Neural cell (in vitro differentiated cells): ENCODE data around the gene CHD6. TPM values are rescaled to one million over a fixed set of nuclear protein-coding genes. Genes with fewer than 3 reads are reported as not detected.

ENCODE experiments used
- H2AFZ ChIP-seq: fragments of 200-600, 300-800 bp; sonication (generic), shearing (Covaris generic); 2 replicates; pipeline ENCODE4 v1.6.0; 2014; ENCODE audit warnings: low read depth, mild to moderate bottlenecking, antibody characterized with exemption, low read length, moderate library complexity
- H3F3A ChIP-seq: fragments of 200-600 bp; shearing (Covaris generic); 2 replicates; pipeline ENCODE4 v1.6.1; 2016; ENCODE audit warnings: mild to moderate bottlenecking, moderate library complexity, mixed read lengths, antibody characterized with exemption, low read length; ENCODE audit not compliant: insufficient read depth, poor library complexity, severe bottlenecking
- H3K27ac ChIP-seq: fragments of 200-600, 300-800 bp; sonication (generic), shearing (Covaris generic); 2 replicates; pipeline ENCODE4 v1.5.1; 2014; ENCODE audit warnings: mild to moderate bottlenecking, low read length, moderate library complexity
- H3K27me3 ChIP-seq: fragments of 300-800, 200-600 bp; sonication (generic), shearing (Covaris generic); 2 replicates; pipeline ENCODE4 v1.6.0; 2014; ENCODE audit warnings: mild to moderate bottlenecking, low read depth, low read length, moderate library complexity; ENCODE audit not compliant: insufficient read depth
- H3K36me3 ChIP-seq: fragments of 300-800, 200-600 bp; sonication (generic), shearing (Covaris generic); 2 replicates; pipeline ENCODE4 v1.5.1; 2014; ENCODE audit warnings: mild to moderate bottlenecking, antibody characterized with exemption, low read length, moderate library complexity; ENCODE audit not compliant: insufficient read depth
- H3K4me2 ChIP-seq: fragments of 300-800, 200-600 bp; sonication (generic), shearing (Covaris generic); 2 replicates; pipeline ENCODE4 v1.6.0; 2014; ENCODE audit warnings: mild to moderate bottlenecking, low read length
- H3K4me3 ChIP-seq: fragments of 300-800, 200-600 bp; sonication (generic), shearing (Covaris generic); 2 replicates; pipeline ENCODE4 v1.5.1; 2014; ENCODE audit warnings: mild to moderate bottlenecking, low read length, moderate library complexity
- H3K79me2 ChIP-seq: fragments of 200-600 bp; shearing (Covaris generic); replicated peaks from 2 replicates; pipeline ENCODE4 v1.6.0; 2014; ENCODE audit warnings: mild to moderate bottlenecking, low read length, moderate library complexity; ENCODE audit not compliant: insufficient read depth
- H3K9ac ChIP-seq: fragments of 300-800, 200-600 bp; sonication (generic), shearing (Covaris generic); 2 replicates; pipeline ENCODE4 v1.6.1; 2016; ENCODE audit warnings: mild to moderate bottlenecking, low read length, mixed read lengths
- H3K9me2 ChIP-seq: fragments of 200-600 bp; shearing (Covaris generic); 2 replicates; pipeline ENCODE4 v1.6.1; 2016; ENCODE audit warnings: mild to moderate bottlenecking, low read length, mixed read lengths; ENCODE audit not compliant: insufficient read depth
- H3K9me3 ChIP-seq: fragments of 200-600, 300-800 bp; sonication (generic), shearing (Covaris generic); 2 replicates; pipeline ENCODE4 v1.6.1; 2016; ENCODE audit warnings: mild to moderate bottlenecking, mixed run types, low read length, moderate library complexity, mixed read lengths
- H4K20me1 ChIP-seq: fragments of 200-600 bp; shearing (Covaris generic); 2 replicates; pipeline ENCODE4 v1.6.1; 2016; ENCODE audit warnings: mild to moderate bottlenecking, mixed run types; ENCODE audit not compliant: insufficient read depth
- EP300 ChIP-seq: fragments of 450-650 bp; conservative IDR thresholded peaks from 2 replicates; pipeline ENCODE4 v1.6.1; 2014; ENCODE audit warnings: antibody characterized with exemption, mild to moderate bottlenecking, moderate library complexity; ENCODE audit not compliant: poor library complexity, severe bottlenecking
- EZH2 ChIP-seq: fragments of 200-600, 300-800 bp; shearing (Covaris generic), sonication (generic); IDR thresholded peaks from 2 replicates; pipeline ENCODE4 v1.6.1; 2014; ENCODE audit warnings: antibody characterized with exemption, low read length, borderline replicate concordance, mild to moderate bottlenecking; ENCODE audit not compliant: insufficient read depth, poor library complexity, severe bottlenecking
- MXI1 ChIP-seq: fragments of 450-650 bp; conservative IDR thresholded peaks from 2 replicates; pipeline ENCODE4 v1.6.1; 2014; ENCODE audit warnings: antibody characterized with exemption, mild to moderate bottlenecking; ENCODE audit not compliant: poor library complexity, severe bottlenecking
- POLR2AphosphoS5 ChIP-seq: IDR thresholded peaks from 2 replicates; pipeline ENCODE4 v1.6.1; 2012
- RAD21 ChIP-seq: fragments of 450-650 bp; conservative IDR thresholded peaks from 2 replicates; pipeline ENCODE4 v1.6.1; 2014; ENCODE audit warnings: antibody characterized with exemption, mild to moderate bottlenecking, moderate library complexity
- SMC3 ChIP-seq: fragments of 450-650 bp; conservative IDR thresholded peaks from 2 replicates; pipeline ENCODE4 v1.6.1; 2014; ENCODE audit warnings: antibody characterized with exemption, mild to moderate bottlenecking, moderate library complexity; ENCODE audit not compliant: poor library complexity
- TAF1 ChIP-seq: IDR thresholded peaks from 2 replicates; pipeline ENCODE4 v1.6.1; 2012; ENCODE audit warnings: low read depth
- polyA plus RNA-seq: library from polyadenylated mRNA; depleted of rRNA; stranded (reverse); fragments of >200 nt; gene quantifications from 2 replicates; pipeline ENCODE4 v1.2.3, GENCODE V29; 2014
- TF ChIP-seq, protein P1 (sequence below): IDR thresholded peaks from 2 replicates; pipeline ENCODE4 v1.6.1; 2012; ENCODE audit warnings: borderline replicate concordance
- TF ChIP-seq, protein P2 (sequence below): fragments of 450-650 bp; IDR thresholded peaks from 2 replicates; pipeline ENCODE4 v1.5.1; 2014; ENCODE audit warnings: antibody characterized with exemption, mild to moderate bottlenecking, moderate library complexity; ENCODE audit not compliant: poor library complexity, severe bottlenecking

Gene CHD6
- polyA plus RNA-seq, 1 donor from 2014 or later = 22.9 TPM

DNA sequence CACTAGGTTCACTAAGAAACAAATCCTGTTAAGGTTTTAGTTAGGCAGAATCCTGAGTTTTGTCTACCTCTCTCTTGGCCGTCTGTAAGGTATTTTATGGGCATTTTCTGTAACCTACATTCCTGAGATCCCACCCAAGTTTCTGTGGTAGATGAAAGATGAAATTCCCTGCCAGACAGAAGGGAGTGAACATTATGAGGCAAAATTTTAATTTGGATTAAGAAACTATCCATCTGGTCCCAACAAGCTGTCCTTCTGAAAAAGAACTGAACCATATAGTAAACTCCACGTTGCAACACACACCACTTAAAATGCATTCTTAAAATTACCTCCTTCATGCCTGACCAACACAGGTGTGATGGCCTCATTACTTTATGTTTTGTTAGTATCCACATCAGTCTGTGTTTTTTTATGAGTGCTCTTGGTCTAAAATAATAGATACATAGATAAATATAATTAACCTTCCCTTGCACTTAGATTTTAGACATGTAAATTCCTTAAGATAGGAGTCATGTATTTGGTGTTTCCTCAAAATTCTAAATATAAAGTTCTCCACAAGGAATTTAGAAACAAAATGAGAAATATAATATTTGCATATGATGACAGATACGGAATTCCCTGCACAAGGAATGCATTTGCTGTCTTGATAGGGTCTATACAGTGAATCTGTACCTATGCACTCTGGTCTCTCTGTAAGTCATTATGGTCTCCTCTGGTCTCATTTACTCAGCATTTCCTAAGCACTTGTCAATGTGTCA lies 86.5 kb downstream of the CHD6 start:
- H3K27me3 ChIP-seq = no peaks in the 10 kb centered on the region

DNA sequence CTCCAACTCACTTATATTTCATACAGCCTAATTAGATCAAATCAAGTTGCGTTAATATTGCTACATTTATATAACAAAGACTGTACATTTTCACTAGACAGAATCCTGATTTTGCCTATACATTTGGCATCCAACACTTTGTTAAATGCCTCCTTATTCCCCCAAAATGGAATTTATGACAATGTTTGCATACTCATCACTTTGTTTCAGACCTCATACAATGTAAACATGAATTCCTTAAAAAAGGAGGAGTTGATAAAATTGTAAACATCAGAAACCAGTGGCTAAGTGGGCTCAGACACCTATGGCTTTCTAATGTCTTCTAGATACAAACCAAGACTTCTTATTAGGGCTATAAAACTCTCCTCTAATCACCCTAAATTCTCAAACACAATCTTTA lies 87.3 kb downstream of the CHD6 start:
- Histone ChIP-seq H3K27ac (no peak overlapping the region), H3K9me3 (no peaks in the 10 kb centered on the region), H3K36me3 (no peaks in the 10 kb centered on the region), H3K27me3 (no peaks in the 10 kb centered on the region), H4K20me1 (no peaks in the 10 kb centered on the region), H3K9me2 (no peaks in the 10 kb centered on the region), H3K4me3 (no peak overlapping the region), H2AFZ (no peak overlapping the region), H3K9ac (no peak overlapping the region), H3K79me2 (peaks cover 8% of the 10 kb centered on the region), H3F3A (no peaks in the 10 kb centered on the region), H3K4me2 (no peak overlapping the region)
- TF ChIP-seq, protein P1, sequence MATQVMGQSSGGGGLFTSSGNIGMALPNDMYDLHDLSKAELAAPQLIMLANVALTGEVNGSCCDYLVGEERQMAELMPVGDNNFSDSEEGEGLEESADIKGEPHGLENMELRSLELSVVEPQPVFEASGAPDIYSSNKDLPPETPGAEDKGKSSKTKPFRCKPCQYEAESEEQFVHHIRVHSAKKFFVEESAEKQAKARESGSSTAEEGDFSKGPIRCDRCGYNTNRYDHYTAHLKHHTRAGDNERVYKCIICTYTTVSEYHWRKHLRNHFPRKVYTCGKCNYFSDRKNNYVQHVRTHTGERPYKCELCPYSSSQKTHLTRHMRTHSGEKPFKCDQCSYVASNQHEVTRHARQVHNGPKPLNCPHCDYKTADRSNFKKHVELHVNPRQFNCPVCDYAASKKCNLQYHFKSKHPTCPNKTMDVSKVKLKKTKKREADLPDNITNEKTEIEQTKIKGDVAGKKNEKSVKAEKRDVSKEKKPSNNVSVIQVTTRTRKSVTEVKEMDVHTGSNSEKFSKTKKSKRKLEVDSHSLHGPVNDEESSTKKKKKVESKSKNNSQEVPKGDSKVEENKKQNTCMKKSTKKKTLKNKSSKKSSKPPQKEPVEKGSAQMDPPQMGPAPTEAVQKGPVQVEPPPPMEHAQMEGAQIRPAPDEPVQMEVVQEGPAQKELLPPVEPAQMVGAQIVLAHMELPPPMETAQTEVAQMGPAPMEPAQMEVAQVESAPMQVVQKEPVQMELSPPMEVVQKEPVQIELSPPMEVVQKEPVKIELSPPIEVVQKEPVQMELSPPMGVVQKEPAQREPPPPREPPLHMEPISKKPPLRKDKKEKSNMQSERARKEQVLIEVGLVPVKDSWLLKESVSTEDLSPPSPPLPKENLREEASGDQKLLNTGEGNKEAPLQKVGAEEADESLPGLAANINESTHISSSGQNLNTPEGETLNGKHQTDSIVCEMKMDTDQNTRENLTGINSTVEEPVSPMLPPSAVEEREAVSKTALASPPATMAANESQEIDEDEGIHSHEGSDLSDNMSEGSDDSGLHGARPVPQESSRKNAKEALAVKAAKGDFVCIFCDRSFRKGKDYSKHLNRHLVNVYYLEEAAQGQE = no peak
- TF ChIP-seq SMC3 (no peak), EZH2 (no peak), RAD21 (no peak), MXI1 (no peak), EP300 (no peak), POLR2AphosphoS5 (no peak), TAF1 (no peak)
- TF ChIP-seq, protein P2, sequence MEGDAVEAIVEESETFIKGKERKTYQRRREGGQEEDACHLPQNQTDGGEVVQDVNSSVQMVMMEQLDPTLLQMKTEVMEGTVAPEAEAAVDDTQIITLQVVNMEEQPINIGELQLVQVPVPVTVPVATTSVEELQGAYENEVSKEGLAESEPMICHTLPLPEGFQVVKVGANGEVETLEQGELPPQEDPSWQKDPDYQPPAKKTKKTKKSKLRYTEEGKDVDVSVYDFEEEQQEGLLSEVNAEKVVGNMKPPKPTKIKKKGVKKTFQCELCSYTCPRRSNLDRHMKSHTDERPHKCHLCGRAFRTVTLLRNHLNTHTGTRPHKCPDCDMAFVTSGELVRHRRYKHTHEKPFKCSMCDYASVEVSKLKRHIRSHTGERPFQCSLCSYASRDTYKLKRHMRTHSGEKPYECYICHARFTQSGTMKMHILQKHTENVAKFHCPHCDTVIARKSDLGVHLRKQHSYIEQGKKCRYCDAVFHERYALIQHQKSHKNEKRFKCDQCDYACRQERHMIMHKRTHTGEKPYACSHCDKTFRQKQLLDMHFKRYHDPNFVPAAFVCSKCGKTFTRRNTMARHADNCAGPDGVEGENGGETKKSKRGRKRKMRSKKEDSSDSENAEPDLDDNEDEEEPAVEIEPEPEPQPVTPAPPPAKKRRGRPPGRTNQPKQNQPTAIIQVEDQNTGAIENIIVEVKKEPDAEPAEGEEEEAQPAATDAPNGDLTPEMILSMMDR = no peak

More for the DNA sequence above, 86.5 kb downstream of the CHD6 start:
- Histone ChIP-seq H3K36me3 (no peaks in the 10 kb centered on the region), H3K9me2 (no peaks in the 10 kb centered on the region), H3K9ac (no peak overlapping the region), H3K9me3 (no peaks in the 10 kb centered on the region), H2AFZ (no peak overlapping the region), H4K20me1 (no peaks in the 10 kb centered on the region), H3F3A (no peaks in the 10 kb centered on the region), H3K27ac (no peak overlapping the region), H3K79me2 (peaks cover 10% of the 10 kb centered on the region), H3K4me3 (no peak overlapping the region), H3K4me2 (no peak overlapping the region)
- TF ChIP-seq POLR2AphosphoS5 (no peak), MXI1 (no peak), EP300 (no peak), TAF1 (no peak), RAD21 (no peak)
- TF ChIP-seq, protein P1 = no peak
- TF ChIP-seq, protein P2 = no peak
